ENCODE measurements around the gene BTBD2.

The BTBD2 gene

GRCh38 chr19:1979017-1979416 lies 36.5 kb downstream of the BTBD2 start:
- no peak overlapping the region for H3K4me3 ChIP-seq (ENCODE audit: low read length)
- no peak for TF ChIP-seq CTCF (IDR thresholded peaks at IDR 0.05; ENCODE audit: insufficient read depth, low read depth, low read length, missing control alignments)
- DNase-seq (ENCODE audit: low read depth) = no peak

- DNase-seq (ENCODE audit: low read depth) = no peak
- TF ChIP-seq CTCF (IDR thresholded peaks at IDR 0.05; ENCODE audit: insufficient read depth, low read depth, low read length, missing control alignments) = no peak
- no peak overlapping the region for H3K4me3 ChIP-seq (ENCODE audit: low read length)
Observed at GRCh38 chr19:1978346-1978894, 37.1 kb downstream of the BTBD2 start.

GRCh38 chr19:1977120-1977519 lies 38.4 kb downstream of the BTBD2 start:
- H3K4me3 ChIP-seq (ENCODE audit: low read length) = no peak overlapping the region
- TF ChIP-seq CTCF (IDR thresholded peaks at IDR 0.05; ENCODE audit: insufficient read depth, low read depth, low read length, missing control alignments) = no peak
- no peak for DNase-seq (ENCODE audit: low read depth)

- no peak for DNase-seq (ENCODE audit: low read depth)
- TF ChIP-seq CTCF (IDR thresholded peaks at IDR 0.05; ENCODE audit: insufficient read depth, low read depth, low read length, missing control alignments) = no peak
- H3K4me3 ChIP-seq (ENCODE audit: low read length) = no peak overlapping the region
Observed at GRCh38 chr19:1975162-1975480, 40.4 kb downstream of the BTBD2 start.

- TF ChIP-seq CTCF (IDR thresholded peaks at IDR 0.05; ENCODE audit: insufficient read depth, low read depth, low read length, missing control alignments) = no peak
- DNase-seq (ENCODE audit: low read depth) = no peak
- H3K4me3 ChIP-seq (ENCODE audit: low read length) = no peak overlapping the region
Observed at GRCh38 chr19:1974381-1975161, 40.9 kb downstream of the BTBD2 start.

- no peak for TF ChIP-seq CTCF (IDR thresholded peaks at IDR 0.05; ENCODE audit: insufficient read depth, low read depth, low read length, missing control alignments)
- no peak for DNase-seq (ENCODE audit: low read depth)
- H3K4me3 ChIP-seq (ENCODE audit: low read length) = no peak overlapping the region
Observed at GRCh38 chr19:1970806-1971502, 44.6 kb downstream of the BTBD2 start.

Data from epithelial cell of esophagus (primary cell).